Measurements from ENCODE around the gene PRSS37. TPM values are rescaled to one million over a fixed set of nuclear protein-coding genes. Genes with fewer than 3 reads are reported as not detected.

Gene PRSS37
- total and polyA plus RNA-seq, 2 of the 8 experiments (the other 6 are each of a cell fraction or from before 2014, with no cell fraction given): not detected

- FAIRE-seq (no peak), DNase-seq (ENCODE audit: low read depth in 1 of 2, low spot score in 2 of 2) (no peak)
- no peak overlapping the region for H3K4me3 ChIP-seq (ENCODE audit: extremely low read depth in 1 of 4, insufficient read depth in 2 of 4, low read depth in 3 of 4, low read length in 4 of 4)
- no peak overlapping the region for H3K23ac ChIP-seq (ENCODE audit: insufficient read length)
- no peak overlapping the region for H2BK15ac ChIP-seq (ENCODE audit: low read length)
- H3K4me2 ChIP-seq (ENCODE audit: insufficient read depth in 1 of 2, low read depth in 2 of 2, low read length in 2 of 2): no peak overlapping the region
- no peak overlapping the region for H2BK20ac ChIP-seq (ENCODE audit: low read length)
- H2AK5ac ChIP-seq (ENCODE audit: low read depth, low read length): no peak overlapping the region
- no peak overlapping the region for H3K9ac ChIP-seq (replicated peaks in 1 of 4; ENCODE audit: extremely low read depth in 1 of 4, low read depth in 3 of 4, low read length in 3 of 4)
- H2BK120ac ChIP-seq (replicated peaks; ENCODE audit: low read depth, low read length): no peak overlapping the region
- no peak overlapping the region for H4K5ac ChIP-seq (ENCODE audit: insufficient read length, low read depth, low read length)
- no peaks in the 10 kb centered on the region for H3K79me1 ChIP-seq (ENCODE audit: low read depth, low read length)
- H3K79me2 ChIP-seq (ENCODE audit: control insufficient read depth in 1 of 2, insufficient read depth in 2 of 2, low read length in 2 of 2): no peaks in the 10 kb centered on the region
- no peak overlapping the region for H4K8ac ChIP-seq (ENCODE audit: extremely low read depth, insufficient read depth, low read length)
- no peak overlapping the region for H2BK5ac ChIP-seq (ENCODE audit: low read depth, low read length)
- H3K18ac ChIP-seq (ENCODE audit: extremely low read depth, low read length): no peak overlapping the region
- 92% methylated on average over 2 of the region's 2 CpGs; no CpG with 5 or more reads in 1 of the 2 experiments for WGBS, 2 experiments (ENCODE audit: extremely low coverage in 1 of 2, insufficient coverage in 1 of 2, insufficient read length in 1 of 2, insufficient replicate concordance in 2 of 2, low coverage in 1 of 2, low lambda C conversion rate in 2 of 2, missing lambda C conversion rate in 1 of 2)
- no peak for TF ChIP-seq GABPA (IDR thresholded peaks at IDR 0.05; ENCODE audit: borderline replicate concordance, insufficient read depth, low read length)
- H3K4me1 ChIP-seq (replicated peaks in 1 of 4; ENCODE audit: control insufficient read depth in 3 of 4, insufficient read depth in 4 of 4, low read length in 3 of 4): no peaks in the 10 kb centered on the region
- no peak overlapping the region for H2BK12ac ChIP-seq (ENCODE audit: low read depth, low read length)
- H3K14ac ChIP-seq (ENCODE audit: insufficient read length): no peak overlapping the region
- no peak overlapping the region for H3K4ac ChIP-seq (replicated peaks; ENCODE audit: insufficient read length, low read depth, low read length)
- no peak overlapping the region for H3K27ac ChIP-seq (ENCODE audit: low read depth, low read length)
- ChIA-PET POLR2A (ENCODE audit: partially characterized antibody) (no interaction called here), CTCF (ENCODE audit: partially characterized antibody) (no interaction called here)
- H3K56ac ChIP-seq (replicated peaks; ENCODE audit: insufficient read length, low read depth, low read length): no peak overlapping the region
- no peaks in the 10 kb centered on the region for H3K27me3 ChIP-seq (replicated peaks in 1 of 4; ENCODE audit: control insufficient read depth in 3 of 4, extremely low read depth in 1 of 4, insufficient read depth in 3 of 4, low read length in 3 of 4)
- H3K36me3 ChIP-seq (ENCODE audit: control insufficient read depth in 2 of 4, insufficient read depth in 4 of 4, low read length in 3 of 4): no peaks in the 10 kb centered on the region
- H4K91ac ChIP-seq (replicated peaks; ENCODE audit: insufficient read length, low read length): no peak overlapping the region
- H4K20me1 ChIP-seq (replicated peaks in 1 of 2; ENCODE audit: control insufficient read depth in 1 of 2, insufficient read depth in 2 of 2, low read length in 2 of 2): no peaks in the 10 kb centered on the region
- no peak overlapping the region for H2AFZ ChIP-seq (ENCODE audit: low read length)
- no peaks in the 10 kb centered on the region for H3K23me2 ChIP-seq (ENCODE audit: low read depth, low read length)
- no peaks in the 10 kb centered on the region for H3K9me3 ChIP-seq (ENCODE audit: insufficient read depth in 2 of 2, low read depth in 1 of 2, low read length in 1 of 2)
Measured at GRCh38 chr7:141864765-141865447, 23.6 kb upstream of the PRSS37 start.
